ENCODE data around the gene SLC35B1.

The SLC35B1 gene

DNA sequence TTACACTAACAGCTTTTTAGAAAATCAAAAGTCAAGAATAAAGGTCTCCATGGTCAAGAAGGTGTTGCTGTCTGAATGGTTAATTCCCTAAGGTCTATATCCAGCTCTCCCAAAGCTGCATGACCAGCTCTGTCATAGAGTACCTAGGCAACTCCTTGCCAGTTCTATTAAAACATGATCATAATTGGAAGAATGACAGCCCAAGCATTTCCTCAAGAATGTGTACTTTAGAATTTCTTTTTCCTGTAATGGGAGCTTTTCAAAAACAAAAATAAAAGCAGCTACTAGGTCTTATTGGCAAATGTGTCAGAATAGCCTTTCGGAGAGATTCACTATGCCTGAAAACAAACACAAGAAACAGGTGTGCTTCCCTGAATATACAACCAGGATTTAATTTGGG lies 37.8 kb downstream of the SLC35B1 start:
- no peak for DNase-seq

DNA sequence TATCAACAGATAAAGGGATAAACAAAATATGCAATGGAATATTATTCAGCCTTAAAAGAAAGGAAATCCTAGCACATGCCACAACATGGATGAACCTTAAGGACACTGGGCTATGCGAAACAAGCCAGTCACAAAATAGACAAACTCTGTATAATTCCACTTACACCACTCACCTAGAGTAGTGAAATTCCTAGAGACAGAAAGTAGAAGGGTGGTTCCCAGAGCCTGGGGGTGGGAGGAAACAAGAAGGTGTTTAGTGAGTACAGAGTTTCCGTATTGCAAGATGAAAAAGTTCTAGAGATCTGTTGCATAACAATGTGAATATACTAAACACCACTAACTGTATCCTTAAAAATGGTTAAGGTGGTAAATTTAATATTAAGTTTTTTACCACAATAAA lies 39.9 kb downstream of the SLC35B1 start:
- DNase-seq, result no peak

DNA sequence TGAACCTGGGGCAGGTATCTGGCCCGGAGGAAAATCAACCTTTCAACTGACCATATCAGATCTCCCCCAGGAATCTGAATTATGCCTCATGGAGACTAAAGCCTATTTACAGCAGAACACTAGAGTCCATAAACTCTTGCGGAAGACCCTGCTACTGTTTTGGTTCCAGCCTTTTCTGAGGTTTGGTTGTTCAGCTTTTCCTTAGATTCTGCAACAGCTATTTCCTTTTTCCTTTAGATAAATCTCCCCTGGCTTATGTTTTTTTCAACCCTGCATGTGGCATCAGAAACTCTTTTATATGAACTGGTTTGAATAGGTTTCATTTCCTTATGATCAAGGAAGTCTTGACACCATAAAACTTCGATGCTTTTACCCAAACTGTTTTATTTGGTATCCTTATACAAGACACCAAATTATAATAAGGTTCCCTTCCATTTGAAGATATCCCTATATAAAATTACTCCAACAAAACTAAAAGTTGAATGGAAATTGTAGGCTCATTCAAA lies 43.0 kb downstream of the SLC35B1 start:
- DNase-seq, result no peak

DNA sequence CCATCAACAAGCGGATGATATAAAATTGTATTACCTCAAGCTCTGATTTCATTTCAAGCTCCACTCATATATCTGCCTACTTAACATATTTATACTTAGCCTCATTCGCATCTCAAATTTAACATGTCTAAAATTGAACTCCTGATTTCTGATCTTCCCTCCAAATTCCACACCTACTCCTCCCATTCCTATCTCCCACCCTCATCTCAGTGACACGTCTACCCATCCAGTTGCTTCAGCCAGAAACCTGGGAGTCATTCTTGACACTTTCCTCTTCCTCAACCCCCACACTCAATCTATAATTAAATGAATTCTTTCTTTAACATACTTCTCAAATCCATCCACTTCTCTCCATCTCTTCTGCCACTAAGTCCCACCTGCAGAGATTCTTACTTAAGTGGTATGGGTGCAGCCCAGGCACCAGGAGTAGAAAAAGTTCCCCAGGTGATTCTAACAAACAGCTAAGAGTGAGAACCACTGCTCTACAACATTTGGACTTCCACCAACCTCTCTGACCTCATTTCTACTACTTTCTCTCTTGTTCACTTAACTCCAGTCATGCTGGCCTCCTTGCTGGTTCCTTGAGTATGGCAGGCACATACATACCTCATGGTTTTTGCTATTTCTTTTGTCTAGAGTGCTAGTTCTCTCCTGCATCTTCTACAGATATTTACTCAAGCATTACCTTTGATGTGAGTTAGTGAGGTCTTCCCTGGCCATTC lies 47.9 kb downstream of the SLC35B1 start:
- no peak for DNase-seq

DNA sequence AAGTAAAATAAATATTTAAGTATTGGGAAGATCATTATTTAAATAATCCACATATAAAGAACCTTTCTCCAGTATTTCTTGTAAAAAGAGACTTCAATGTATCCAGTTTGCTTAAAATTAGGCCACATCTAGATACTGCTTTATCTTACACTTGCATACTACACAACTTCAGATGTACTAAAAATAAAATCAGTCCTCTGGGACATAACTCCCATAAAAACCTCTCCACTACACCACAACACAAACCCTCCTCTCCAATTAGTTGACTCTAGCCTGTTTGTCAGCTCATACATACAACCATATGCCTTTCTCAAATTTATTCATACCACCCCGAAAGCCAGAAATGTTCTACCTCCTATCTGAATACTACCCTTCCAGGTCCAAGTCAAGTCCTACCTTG lies 51.5 kb downstream of the SLC35B1 start:
- DNase-seq, result no peak
